GDM1 (cell line): ENCODE data around the gene PDCD1.
"Not testable (repeated sequence)": the region's sequence is repeated elsewhere in the genome, so short reads cannot be mapped to it uniquely, and the experiment has no call there.

Experiments
- DNase-seq: peaks from one replicate; lab custom pipeline; 2025; lab: John Stamatoyannopoulos, UW

Gene PDCD1

DNA sequence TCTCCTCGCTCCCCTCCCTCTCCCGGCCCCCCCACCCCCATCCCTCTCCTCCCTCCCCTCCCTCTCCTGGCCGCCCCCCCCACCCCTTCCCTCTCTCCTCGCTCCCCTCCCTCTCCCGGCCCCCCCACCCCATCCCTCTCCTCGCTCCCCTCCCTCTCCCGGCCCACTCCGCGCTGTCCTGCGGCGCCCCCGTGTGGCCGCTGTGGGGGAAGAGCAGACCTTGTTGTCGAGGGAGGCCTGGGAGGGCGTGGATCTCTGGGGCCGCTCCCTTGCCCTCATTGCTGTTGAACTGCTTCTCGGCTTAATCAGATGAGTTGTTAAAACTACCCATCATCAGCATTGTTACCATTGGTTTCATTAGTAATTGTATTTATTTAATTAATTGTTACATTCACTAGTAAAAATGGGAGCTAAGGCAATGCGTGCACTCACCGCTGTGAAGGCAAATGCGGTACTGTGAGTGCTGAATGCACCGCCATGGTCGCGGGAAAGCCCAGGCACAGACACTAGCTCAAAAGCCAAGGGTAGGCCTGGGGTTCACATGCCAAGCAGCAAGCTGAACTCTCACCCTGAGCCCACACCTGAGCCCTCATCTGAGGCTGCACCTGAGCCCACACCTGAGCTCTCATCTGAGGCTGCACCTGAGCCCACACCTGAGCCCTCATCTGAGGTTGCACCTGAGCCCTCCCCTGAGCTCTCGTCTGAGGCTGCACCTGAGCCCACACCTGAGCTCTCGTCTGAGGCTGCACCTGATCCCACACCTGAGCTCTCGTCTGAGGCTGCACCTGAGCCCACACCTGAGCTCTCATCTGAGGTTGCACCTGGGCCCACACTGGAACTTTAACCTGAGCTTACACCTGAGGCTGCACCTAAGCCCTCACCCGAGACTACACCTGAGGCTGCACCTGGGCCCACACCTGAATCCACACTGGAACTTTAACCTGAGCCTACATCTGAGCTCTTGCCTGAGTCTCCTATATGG is 19.6 kb upstream of the PDCD1 start:
- DNase-seq, result peak; percentile 63

DNA sequence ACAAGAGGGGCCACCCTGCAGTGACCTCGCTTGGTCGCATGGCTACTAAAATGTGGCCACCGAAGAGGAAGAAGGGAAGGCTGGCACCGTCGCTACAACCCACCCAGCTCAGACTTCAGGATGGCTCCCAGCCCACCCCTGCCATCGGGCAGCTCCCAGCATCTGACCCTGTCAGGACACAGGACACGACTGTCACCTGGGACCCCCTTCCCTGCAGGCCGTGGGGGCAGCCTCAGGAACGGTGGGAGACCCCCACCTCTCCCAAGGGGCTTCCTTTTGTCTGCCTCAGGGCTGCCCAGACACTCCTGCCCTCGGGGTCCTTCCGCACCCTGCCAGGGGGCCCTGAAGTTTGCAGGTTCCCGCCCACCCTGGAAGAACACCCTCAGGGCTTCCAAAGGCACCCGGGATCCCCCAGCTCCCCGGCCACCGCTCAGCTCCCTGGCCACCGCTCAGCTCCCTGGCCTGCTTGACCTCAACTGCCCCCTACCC is 18.5 kb upstream of the PDCD1 start:
- no peak for DNase-seq

DNA sequence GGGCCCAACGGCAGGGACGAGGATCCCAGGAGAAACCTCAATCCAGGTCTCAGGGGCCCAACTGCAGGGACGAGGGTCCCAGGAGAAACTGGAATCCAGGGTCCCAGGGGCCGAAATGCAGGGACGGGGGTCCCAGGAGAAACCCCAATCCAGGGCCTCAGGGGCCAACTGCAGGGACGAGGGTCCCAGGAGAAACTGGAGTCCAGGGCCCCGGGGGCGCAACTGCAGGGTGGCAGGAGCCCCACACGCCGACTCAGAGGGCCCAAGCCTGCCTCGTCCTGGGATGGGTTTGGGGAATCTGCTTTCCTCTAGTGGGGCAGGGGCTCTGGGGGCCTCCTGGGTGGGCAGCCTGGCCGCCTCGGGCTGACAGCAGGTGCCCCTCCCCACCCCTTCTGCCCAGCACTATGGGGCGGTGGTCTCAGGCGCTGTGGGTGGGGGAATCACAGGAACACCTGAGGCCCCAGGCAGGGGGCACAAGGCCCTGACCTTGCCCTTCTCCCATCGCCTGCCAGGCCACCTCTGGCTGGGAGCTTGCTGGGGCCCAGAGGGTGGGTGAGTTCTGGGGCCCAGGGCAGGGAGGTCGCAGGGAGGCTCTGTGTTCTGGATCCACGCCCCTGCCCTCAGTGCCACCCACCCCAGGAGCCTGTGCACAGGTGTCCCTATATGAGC is 18.0 kb upstream of the PDCD1 start:
- DNase-seq, result no peak

DNA sequence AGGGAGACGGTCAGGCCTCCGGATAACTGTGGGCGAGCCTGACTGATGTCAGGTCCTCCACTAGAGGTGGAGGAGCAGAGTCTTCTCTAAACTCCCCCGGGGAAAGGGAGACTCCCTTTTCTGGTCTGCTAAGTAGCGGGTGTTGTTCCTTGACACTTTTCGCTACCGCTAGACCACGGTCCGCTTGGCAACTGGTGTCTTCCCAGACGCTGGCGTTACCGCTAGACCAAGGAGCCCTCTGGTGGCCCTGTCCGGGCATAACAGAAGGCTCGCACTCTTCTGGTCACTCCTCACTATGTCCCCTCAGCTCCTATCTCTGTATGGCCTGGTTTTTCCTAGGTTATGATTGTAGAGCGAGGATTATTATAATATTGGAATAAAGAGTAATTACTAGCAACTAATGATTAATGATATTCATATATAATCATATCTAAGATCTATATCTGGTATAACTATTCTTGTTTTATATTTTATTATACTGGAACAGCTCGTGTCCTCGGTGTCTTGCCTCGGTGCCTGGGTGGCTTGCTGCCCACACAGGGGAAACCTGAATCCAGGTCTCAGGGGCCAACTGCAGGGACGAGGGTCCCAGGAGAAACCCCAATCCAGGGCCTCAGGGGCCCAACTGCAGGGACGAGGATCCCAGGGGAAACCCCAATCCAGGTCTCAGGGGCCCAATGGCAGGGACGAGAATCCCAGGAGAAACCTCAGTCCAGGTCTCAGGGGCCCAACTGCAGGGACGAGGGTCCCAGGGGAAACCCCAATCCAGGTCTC is 17.2 kb upstream of the PDCD1 start:
- not testable (repeated sequence) for DNase-seq

DNA sequence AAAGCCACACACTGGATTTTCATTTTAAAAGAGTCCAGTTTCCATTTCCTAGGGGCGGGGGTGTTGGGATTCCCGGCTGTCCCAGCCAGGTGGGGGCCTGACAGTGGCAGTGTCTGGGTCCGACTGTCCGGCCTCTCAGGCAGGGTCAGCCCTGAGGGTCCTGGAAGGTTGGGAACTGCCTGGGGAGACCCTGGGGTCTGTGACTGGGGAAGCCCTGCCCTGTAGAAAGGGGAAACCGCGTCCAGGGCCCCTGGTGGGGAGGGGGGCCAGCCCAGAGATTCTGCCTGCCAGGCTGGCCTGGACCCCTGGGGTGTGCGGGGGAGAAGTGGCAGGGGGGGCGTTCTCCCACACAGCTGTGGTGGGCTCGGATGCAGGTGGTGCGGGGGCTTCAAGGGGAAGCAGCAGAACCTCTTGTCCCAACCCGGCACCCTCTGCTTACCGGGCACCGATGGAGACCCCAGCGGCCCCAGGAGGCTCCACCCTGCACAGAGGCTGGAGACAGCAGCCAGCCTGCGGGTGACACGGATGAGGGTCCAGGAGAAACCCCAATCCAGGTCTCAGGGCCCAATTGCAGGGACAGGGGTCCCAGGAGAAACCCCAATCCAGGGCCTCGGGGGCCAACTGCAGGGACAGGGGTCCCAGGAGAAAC is 15.7 kb upstream of the PDCD1 start:
- no peak for DNase-seq

DNA sequence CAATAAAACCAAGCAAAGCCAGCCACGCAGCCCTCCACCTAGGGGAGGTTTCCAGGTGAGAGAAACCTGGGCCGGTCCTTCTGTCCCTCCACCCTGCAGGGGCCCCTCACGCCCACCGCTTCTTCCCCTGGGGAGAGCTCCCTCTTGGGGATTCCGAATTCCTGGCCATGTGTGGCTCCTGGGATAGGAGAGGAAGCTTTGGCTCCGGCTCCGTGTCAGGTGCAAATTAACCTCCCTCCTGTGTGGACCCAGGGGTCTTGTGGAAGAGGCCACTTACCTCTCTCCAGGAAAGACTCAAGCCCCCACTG is 15.1 kb upstream of the PDCD1 start:
- DNase-seq, result no peak

DNA sequence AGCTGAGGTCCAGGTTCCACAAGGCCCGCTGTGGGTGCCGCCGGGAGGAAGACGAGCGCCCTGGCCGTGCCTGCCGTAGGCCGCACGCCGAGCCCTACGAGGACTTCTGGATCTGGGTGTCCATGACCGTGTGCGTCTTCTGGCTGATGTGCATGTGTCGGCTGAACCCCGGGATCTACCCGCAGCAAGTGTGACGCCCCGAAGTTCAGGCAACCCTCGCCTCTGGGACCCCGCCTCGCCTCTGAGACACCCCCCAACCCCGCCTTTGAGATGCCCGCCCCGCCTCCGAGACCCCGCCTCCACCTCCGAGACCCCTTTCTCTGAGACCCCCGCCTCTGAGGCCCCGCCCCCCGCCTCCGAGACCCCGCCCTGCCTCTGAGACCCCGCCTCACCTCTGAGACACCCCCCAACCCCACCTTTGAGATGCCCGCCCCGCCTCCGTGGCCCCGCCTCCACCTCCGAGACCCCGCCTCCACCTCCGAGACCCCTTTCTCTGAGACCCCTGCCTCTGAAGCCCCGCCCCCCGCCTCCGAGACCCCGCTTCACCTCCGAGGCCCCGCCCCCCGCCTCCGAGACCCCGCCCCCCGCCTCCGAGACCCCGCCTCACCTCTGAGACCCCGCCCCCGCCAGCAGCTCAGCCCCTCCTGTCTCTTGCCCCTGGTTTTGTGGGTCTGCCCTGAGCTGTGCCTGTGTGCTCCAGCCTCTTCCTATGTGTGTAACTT is 14.5 kb upstream of the PDCD1 start:
- DNase-seq, result no peak

DNA sequence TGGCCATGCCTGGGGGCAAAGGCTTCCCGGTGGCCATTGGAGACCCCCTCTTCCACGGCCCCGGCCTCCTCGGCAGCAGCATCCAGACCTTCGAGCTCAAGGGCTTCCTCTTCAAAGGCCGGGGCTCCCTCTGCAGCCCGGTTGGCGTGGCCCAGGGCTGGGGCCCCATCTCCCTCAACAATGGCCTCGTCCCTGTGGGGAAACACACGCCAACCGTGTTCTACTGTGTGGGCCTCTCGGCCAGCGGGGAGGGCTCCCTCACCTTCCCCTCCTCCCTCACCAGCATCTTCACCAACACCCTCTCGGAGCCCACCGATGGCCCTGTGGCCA is 13.6 kb upstream of the PDCD1 start:
- no peak for DNase-seq

DNA sequence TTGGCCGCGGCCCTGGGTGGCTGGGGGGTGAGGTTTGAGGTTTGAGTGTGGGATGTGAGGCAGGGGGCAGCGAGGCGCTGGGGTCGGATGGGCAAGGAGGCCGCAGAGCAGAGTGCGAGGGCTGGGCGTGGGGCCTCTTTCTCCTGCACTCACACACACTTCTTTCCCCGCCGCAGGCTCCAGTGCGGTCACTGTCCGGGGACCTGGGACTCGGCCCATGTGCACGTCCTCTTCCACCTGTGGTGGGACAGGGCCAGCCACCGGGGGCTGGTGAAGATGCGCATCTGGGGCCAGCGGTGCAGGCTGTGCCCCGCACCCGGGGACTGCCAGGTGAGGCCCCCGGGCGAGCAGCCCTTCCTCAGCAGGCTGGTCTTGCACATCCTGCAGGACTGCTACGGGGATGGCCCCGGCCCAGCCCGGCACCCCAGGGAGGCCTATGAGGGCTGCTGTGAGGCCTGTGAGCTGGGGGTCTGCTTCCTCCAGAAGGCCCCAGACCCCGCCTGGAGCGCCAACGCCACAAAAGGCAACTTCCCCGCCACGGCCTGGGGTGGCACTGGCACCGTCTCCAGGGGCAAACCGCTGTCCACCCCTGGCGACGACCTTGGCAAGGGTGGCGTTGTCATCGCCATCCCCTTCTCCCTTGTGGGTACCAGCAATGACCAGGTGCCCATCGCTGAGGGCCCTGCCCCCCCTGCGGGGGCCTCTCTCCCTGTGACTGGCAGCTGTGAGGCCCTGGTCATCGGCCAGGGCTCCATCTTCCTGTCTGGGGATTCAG is 13.0 kb upstream of the PDCD1 start:
- DNase-seq, result no peak

DNA sequence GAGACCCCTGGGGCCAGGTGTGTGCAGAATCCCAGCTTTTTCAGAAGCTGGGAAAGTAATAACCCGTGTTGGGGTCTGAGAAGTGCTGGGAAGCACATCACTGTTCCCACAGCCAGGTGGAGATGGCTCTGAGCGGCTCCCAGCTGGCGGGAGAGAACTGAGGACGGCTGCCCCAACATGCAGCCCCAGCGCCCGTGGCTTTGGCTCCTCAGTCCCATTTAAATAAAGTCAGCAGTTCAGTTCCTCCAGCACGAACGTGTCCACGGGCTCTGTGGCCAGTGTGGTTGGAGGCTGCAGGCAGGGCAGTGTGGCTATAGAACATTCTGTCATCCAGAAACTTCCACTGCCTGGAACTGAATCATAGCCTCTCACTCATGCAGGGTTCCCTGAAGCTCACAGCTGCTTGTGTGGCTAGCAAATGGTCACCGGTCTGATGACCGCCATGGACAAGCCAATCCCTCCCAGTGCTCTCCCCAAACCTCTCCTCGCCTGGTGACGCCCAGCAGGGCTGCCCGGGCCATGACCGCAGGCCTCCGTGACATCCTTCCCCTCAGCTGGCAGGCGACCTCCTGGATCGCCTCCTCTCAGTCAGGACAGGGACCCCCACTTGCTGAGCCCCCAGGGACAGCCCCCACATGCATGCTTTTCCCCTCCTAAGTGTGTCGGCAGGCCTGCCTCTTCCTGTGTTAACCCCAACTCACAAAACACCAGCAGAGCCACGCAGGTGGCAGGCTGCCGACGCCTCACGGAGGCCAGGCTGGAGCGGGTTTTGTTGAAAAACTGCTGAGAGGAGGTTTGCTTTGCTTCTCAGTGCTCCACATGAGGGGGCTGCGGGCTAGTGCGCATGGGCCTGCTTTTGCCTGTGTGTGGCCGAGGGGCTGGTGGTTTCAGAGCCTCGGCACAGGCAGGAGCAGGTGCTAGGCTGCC is 12.2 kb upstream of the PDCD1 start:
- DNase-seq, result no peak

DNA sequence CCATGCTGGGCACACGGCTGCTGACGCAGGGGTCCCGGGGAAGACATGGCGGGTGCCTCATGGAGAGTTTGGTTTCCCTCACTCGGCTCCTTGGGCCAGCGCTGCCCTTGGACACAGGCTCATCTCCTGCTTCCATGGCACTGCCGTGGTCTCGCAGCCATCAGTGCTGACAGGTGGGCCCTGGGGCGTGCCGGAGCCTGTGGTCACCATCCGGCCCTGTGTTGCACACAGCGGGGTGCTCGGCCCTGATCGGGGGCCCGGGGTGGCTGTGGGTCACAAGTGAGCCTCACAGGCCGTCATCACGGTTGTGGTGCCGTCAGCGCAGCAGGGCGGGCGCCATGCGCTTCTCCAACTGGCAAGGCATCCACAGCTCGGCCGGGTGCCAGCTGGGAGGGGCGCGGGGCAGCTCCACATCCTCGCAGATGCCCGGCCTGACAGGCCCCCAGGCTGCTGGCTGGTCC is 11.4 kb upstream of the PDCD1 start:
- no peak for DNase-seq

DNA sequence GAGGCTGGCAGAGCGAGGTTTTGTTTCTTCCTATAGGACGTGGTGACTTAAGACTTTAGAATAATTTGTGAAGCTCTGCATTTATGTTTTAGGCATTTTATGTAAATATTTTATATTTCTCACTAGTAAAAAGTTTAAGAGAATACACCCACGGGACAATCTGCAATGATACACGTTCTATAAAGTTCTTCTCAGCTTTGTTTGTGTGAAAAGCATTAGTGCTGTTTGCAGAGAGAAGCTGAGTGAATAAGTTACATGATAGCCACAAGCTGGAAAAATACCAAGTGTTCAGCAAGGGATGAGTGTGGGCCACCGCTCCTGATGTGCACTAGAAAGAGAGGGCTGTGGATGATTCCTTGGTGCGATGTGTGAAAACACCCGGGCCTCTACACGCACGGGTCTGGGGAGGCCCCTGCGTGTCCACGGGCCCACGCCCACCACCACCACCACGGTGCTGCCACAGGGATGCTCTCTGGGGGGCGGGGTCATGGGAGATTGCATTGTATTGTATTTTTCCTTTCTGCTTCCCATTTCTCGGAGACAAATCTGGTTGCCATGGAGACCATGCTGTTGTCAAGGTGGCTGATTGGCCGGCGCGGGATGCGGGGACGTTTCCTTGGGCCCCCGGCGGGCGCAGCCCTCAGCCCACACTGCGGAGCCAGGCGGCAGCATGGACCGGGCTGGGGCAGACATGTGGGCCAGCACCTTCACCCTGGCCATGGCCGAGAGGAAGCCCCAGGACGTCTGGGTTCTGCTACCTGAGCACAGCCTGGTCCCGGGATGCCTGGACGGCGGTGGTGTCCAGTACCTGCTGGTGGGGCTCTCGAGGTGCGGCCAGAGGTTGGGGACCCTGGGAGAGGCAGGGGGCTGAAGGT is 10.6 kb upstream of the PDCD1 start, which contains the start of gene RTP5:
RTP5 (plus strand) TSS at position 643 of the 875 bp plus-strand sequence; CDS start at position 671, 28 bp downstream.
- no peak for DNase-seq

DNA sequence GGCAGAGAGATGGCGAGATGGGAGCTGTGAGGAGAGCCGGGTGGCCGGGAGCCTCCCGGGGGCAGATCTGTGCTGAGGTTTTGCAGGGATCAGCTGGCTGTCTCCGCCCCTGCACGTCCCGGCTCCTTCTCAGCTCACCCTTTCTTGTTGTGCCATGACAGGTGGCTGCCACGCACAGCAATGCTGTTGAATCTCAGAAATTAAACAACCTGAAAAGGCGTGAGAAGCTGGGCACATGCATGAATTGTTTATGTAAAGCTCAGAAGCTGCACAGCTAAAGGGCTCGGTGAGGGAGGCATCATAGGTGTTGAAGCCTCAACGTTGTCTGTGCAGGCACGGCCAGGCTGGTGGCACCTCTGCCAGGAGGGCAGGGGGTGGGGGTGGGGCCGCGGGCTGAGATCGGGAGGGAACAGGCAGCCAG is 10.0 kb upstream of the PDCD1 start:
- DNase-seq, result no peak

DNA sequence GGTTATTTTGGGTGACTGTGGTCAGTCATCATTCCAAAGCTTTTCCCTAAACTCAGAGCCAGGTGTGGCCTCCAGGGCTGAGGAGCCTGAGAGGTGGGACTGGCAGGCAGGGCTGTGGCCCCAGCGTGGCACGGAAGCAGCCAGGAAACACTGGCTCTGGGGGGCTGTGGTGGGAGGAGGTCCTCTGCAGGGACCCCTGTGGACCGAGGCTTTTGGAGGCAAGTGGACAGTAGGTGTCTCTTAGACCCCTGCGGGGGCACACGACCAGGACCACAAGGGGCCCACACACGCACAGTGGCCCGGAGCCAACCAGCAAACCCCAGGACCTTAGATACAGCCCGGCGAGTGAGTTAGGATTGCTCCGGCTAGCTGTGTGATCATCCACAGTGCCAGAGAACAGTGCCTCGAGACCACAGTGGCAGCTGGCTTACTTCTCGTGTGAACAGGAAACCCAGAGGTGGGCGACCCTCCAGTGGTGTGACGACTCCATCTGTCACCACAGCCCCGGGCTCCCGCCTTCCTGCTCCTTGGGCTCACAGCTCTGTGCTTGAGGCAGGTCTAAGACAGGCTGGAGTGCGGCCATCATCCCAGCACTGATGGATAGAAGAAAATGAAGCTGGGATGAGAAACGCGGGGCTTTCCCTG is 9.2 kb upstream of the PDCD1 start:
- DNase-seq, result peak; percentile 24

DNA sequence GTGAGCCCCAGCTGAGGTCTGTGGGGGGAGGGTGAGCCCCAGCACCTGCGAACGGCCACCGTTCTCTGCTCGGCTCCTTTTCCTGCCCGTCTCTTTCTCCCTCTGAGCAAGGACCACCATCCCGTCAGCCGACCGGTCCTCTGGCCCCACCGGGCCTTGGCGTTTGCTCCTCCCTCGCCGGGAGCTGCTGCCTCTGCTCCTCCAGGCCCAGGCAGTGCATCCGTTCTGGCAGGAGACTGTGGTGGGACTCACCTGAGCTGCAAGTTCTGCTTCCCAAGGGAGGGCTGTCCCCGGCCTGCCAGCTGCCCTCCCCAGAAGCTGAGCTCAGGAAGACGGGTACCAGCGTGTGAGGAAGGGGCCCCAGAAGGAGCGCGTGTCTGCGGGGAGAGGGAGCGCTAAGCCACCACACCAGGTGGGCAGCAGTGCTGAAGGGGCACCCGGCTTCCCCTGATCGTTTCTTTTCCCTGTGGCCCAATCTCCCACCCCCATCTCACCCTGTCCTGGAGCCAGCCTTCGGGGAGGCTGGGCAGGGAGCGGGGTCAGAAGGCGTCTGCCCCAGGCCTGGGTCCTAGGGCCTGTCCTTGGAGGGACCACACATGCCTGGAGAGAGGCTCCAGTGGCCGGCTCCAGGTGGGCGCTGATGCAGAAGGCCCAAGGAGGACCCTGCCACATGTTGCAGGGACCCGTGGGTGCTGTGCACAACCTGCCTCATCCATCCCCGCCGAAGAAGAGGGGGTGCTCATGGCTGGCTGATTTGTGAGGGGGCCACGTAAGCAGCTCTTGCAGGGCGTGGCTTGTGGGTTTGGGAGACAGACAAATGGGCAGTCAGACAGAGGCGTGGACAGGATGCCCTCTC is 8.3 kb upstream of the PDCD1 start:
- DNase-seq, result no peak

DNA sequence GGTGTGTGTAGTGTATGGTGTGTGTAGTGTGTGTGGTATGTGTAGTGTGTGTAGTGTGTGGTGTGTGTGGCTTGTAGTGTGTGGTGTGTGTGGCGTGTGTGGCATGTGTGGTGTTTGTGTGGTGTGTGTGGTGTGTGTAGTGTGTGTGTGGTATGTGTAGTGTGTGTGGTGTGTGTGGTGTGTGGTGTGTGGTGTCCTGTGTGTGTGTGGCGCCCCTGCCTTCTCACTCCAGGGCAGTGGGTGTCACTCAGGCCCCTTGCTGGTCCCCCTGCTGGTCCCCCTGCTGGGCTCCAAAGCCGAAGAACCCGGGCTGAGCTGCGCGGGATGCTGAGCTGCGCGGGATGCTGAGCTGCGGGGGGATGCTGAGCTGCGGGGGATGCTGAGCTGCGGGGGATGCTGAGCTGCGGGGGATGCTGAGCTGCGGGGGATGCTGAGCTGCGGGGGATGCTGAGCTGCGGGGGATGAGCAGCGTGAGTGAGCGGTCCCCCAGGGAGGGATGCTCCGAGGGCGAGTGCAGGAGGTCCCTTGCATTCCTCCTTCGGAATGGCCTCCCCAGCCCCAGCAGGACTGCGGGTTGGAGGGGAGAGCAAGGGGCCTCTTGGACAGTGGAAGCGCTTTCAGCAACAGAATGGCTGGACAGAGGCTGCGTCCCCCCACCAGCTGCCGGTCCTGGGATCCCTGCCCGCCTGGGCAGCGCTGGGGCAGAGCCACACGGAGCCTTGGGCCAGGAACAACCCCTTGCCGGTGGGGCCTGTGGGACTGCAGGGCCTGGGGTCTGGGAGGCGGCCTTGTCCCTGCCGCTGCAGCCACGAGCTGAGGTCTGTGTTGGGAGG is 7.5 kb upstream of the PDCD1 start:
- no peak for DNase-seq
